Prostate gland (tissue), 2 donors: Measurements from ENCODE around the gene CDH13. TPM values are rescaled to one million over a fixed set of nuclear protein-coding genes. Genes with fewer than 3 reads are reported as not detected.

Experiments used
- DNase-seq: peaks from one replicate; pipeline ENCODE4 v3.0.0-alpha.2; 2019; ENCODE audit warnings: low spot score
- H3K27ac ChIP-seq, 2 donors: fragments of 200-600 bp; sonication (generic); 2 replicates each; pipeline ENCODE4 v1.5.1; 2017 to 2019
- H3K27me3 ChIP-seq: fragments of 200-600 bp; sonication (generic); replicated peaks from 2 replicates; pipeline ENCODE4 v1.5.1; 2019; ENCODE audit not compliant: insufficient read depth
- H3K36me3 ChIP-seq, 2 donors: fragments of 200-600 bp; sonication (generic); 1 replicate in 1 of 2; 2 replicates in 1 of 2; pipeline versions ENCODE4 v1.5.1 to v1.8.1; 2017 to 2019
- H3K4me1 ChIP-seq: fragments of 200-600 bp; sonication (generic); replicated peaks from 2 replicates; pipeline ENCODE4 v1.5.1; 2019
- H3K4me3 ChIP-seq, 2 donors: fragments of 200-600 bp; sonication (generic); 2 replicates each; pipeline ENCODE4 v1.5.1; 2017 to 2019
- H3K9me3 ChIP-seq: fragments of 200-600 bp; sonication (generic); 2 replicates; pipeline ENCODE4 v1.5.1; 2017
- CTCF ChIP-seq, 4 experiments: fragments of 200-600 bp in 2 of 4; fragments of 450-650 bp in 2 of 4; sonication (generic) in 2 of 4; IDR thresholded peaks; 1 replicate in 3 of 4; 2 replicates in 1 of 4; pipeline ENCODE4 v1.5.1; 2016 to 2019; ENCODE audit warnings: antibody characterized with exemption in 4 of 4, mild to moderate bottlenecking in 2 of 4, moderate library complexity in 2 of 4
- POLR2A ChIP-seq: fragments of 450-650 bp; IDR thresholded peaks from one replicate; pipeline ENCODE4 v1.6.1; 2016; ENCODE audit warnings: antibody characterized with exemption, mild to moderate bottlenecking
- POLR2AphosphoS5 ChIP-seq: sonication (generic); formaldehyde crosslinking; IDR thresholded peaks from one replicate; pipeline ENCODE4 v1.6.1; 2017; ENCODE audit warnings: antibody characterized with exemption
- WGBS: methylation state at CpG from one replicate; pipeline ENCODE4 v1.1.5; 2018; 5-methylcytosine and 5-hydroxymethylcytosine counted together
- intact Hi-C: fragments of 100-400 bp; cut with DNase I; formaldehyde crosslinking; loops from one replicate; pipeline ENCODE4 v1.14.2; 2022
- total RNA-seq, 2 donors: library from RNA; depleted of rRNA; stranded (reverse); fragments of >200 nt; gene quantifications; one replicate each; pipeline ENCODE4 v1.1.0, GENCODE V29; 2016

CDH13 gene
- total RNA-seq, 2 donors from 2014 or later = 20.6 to 23.0 TPM

GRCh38 chr16:82843606-82844271 is 217.0 kb downstream of the CDH13 start:
- no peak for DNase-seq

DNA sequence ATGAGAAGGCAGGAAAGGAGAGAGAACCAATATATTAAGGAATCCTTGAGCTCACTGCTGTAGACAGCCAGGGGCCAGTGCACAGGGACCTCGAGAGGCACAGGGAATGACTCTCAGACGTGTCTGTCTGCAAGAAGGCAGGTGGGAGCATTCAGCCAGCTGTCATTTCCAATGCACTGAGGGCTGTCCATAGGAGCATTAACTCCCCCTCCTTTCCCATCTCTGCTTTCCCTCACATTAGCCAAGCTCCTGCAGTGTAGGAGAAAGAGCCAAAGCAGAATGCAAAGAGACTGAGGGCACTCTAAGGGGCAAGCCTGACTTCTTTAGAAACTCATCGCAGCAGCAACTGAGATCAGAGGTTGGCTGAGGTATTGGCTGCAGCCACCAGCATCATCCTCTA is 218.3 kb downstream of the CDH13 start:
- whole genome bisulfite sequencing = 70% methylated on average over 3 of the region's 3 CpGs
- no peak overlapping the region for H3K4me3 ChIP-seq
- no peaks in the 10 kb centered on the region for H3K36me3 ChIP-seq
- TF ChIP-seq CTCF (IDR thresholded peaks at IDR 0.05) (no peak), POLR2AphosphoS5 (no peak)
- DNase-seq = no peak
- H3K4me1 ChIP-seq = no peaks in the 10 kb centered on the region
- no peaks in the 10 kb centered on the region for H3K27me3 ChIP-seq
- no peaks in the 10 kb centered on the region for H3K9me3 ChIP-seq
- no peak overlapping the region for H3K27ac ChIP-seq
- intact Hi-C loops = no loop called here

More at GRCh38 chr16:82843606-82844271, 217.0 kb downstream of the CDH13 start:
- TF ChIP-seq POLR2AphosphoS5 (no peak), CTCF (IDR thresholded peaks at IDR 0.05) (no peak), POLR2A (no peak)
- H3K27me3 ChIP-seq = no peaks in the 10 kb centered on the region
- WGBS = 80% methylated on average over 5 of the region's 5 CpGs
- intact Hi-C loops = no loop called here
- no peak overlapping the region for H3K27ac ChIP-seq
- no peaks in the 10 kb centered on the region for H3K4me1 ChIP-seq
- no peak overlapping the region for H3K4me3 ChIP-seq
- H3K36me3 ChIP-seq = no peaks in the 10 kb centered on the region
- H3K9me3 ChIP-seq = no peaks in the 10 kb centered on the region

- 97% methylated on average over 1 of the region's 1 CpG for WGBS
- no peaks in the 10 kb centered on the region for H3K9me3 ChIP-seq
- TF ChIP-seq POLR2AphosphoS5 (no peak), CTCF (IDR thresholded peaks at IDR 0.05) (no peak), POLR2A (no peak)
- H3K4me3 ChIP-seq = no peak overlapping the region
- H3K4me1 ChIP-seq = no peaks in the 10 kb centered on the region
- no peak for DNase-seq
- H3K27me3 ChIP-seq = no peaks in the 10 kb centered on the region
- H3K36me3 ChIP-seq = no peaks in the 10 kb centered on the region
- intact Hi-C loops = no loop called here
- no peak overlapping the region for H3K27ac ChIP-seq
These were observed 220.0 kb downstream of the CDH13 start for GRCh38 chr16:82846806-82847205.

DNA sequence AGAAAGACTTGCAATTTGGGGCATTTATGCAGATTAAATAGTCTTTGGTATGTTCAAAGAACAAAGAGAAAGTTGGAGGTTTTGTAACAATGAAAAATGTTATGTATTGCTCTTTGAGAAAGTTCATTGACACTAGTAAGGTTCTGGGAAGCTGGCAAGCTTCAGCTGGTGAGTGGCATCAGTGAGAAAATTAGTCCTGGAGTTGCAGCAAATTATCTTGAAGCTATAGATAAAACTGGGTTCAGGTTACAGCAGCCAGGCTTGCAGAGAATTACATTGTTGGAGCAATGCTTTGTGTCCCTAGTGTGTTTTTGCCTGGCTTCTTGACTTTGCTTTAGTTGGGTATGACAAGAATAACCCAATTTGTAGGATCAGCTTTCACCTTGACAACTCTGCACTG is 221.2 kb downstream of the CDH13 start:
- Histone ChIP-seq H3K4me3 (no peak overlapping the region), H3K27me3 (no peaks in the 10 kb centered on the region), H3K9me3 (no peaks in the 10 kb centered on the region), H3K4me1 (no peaks in the 10 kb centered on the region), H3K36me3 (no peaks in the 10 kb centered on the region), H3K27ac (no peak overlapping the region)
- no peak for DNase-seq
- TF ChIP-seq POLR2AphosphoS5 = no peak
- TF ChIP-seq POLR2A = no peak
- no peak for TF ChIP-seq CTCF (IDR thresholded peaks at IDR 0.05)
- intact Hi-C loops = no loop called here

DNA sequence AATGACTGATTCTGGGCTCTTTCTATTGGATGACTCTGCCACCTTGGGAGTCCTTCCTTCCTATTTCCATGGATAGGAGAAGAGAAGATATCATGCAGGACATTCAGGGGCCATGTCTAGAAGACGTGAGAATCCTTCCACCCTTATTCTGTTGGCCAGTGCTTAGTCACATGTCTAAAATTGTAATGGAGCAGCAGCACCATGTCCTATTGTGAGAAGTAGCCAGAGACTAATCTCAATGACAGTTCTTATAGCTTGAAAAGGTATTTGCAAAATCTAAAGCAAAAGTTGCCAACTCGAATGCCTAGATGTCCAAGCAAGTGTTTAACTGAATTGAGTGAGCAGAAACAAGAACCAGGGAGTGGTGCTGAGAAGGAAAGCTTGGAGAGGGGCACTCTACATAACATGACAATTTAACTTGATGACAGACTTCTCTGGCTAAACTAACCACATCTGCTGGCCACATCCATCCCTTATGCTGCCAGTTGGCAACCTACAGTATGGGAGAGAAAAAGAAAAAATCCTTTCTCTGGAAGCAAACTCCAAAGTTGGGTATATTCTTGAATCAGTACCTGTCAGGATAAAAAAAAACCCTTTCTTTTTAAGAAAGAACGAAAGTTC is 225.7 kb downstream of the CDH13 start:
- no peak for TF ChIP-seq CTCF (IDR thresholded peaks at IDR 0.05)
- no peak for TF ChIP-seq POLR2A
- TF ChIP-seq POLR2AphosphoS5 = no peak
- DNase-seq = no peak
- Histone ChIP-seq H3K4me1 (no peaks in the 10 kb centered on the region), H3K9me3 (no peaks in the 10 kb centered on the region), H3K27ac (no peak overlapping the region), H3K27me3 (no peaks in the 10 kb centered on the region), H3K36me3 (no peaks in the 10 kb centered on the region), H3K4me3 (no peak overlapping the region)
- intact Hi-C loops = no loop called here
- 84% methylated on average over 3 of the region's 3 CpGs for WGBS
